GM04503 (cell line): ENCODE data around the gene MYH3.

ENCODE experiments used
- DNase-seq: peaks from one replicate; pipeline ENCODE4 v3.0.0-alpha.2; 2012; ENCODE audit warnings: low read depth

The MYH3 gene

DNA sequence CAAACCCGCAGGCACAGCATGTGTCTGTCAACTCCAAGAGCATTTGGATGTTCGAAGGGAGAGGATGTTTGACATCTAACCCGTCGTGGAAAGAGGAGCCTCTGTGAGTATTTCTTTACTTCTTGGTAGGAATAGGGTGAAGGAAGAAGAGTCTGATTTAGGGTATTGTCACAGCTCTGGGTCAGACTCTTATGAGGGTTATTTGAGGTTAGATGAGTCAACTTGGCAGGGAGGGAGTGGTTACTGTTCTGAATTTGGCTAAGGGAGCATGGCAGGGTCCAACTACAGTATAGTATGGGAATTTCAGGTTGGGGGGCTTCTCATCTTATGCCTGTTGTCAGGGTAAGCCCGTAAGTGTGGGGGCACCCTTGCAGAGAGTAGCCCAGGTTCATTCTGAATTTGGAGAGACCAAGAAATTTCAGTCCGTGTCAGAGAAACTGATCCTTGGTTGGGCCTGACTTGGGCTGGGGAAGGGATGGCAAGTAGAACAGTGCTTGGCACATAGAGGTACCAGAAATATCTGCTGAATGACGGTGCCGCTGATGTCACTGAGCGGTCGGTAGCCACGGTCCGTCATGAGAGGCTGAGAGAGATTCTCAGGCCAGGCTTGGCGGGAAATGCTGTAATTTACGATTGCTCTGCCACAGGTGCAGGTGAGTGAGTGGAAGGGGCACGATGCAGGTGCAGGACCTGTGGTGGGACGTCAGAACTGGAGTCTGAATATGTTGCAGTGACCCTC is 43.2 kb downstream of the MYH3 start:
- no peak for DNase-seq

- peak; percentile 75 for DNase-seq
Observed at GRCh38 chr17:10612957-10613744, 44.0 kb downstream of the MYH3 start.

GRCh38 chr17:10610884-10611283 is 46.2 kb downstream of the MYH3 start:
- no peak for DNase-seq

DNA sequence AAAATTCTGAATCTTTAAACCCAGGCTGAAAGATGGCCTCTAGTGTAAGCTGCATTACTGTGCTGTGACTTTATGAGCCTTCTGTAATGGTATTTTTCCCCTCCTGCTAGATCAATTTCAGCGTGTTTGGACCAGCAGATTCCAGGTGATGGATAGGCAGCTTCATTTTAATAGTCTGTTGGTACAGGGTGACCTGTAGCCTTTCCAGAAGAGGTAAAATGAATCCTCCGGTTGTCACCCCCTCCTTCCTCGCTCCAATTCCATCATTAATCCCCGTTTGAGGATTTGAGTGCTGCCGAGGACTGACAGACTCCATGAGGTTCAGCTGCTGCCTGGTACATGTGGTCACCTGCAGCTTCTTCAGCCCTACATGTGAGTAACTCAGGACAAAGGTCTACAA is 48.9 kb downstream of the MYH3 start:
- no peak for DNase-seq

- DNase-seq = no peak
Observed at GRCh38 chr17:10606110-10606509, 51.0 kb downstream of the MYH3 start.

DNA sequence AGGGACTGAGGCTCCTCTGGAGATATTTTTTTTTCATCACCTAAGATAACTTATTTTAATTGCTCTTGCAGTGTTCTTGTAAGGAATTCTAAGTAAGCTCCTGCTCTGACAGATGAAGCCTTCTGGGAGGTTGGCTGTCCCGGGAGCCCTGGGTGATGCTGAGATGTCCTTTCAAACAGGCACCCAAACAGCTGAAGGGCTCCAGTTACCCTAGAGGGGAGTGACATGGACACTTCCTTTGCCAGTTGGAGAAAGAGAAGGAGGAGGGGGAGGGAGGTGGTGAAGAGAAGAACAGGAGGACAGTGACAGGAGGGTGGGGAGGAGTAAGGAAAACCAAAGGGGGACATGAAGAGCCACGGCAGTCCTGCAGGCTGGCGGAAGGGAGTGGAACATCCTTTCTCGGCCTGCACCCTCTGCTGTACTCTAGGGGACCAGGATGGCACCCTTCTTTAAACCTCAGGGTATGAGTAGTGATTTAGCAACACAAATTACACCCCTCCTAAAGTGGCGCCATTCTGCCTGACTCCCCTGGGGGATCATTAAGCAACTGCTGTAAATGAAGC is 51.8 kb downstream of the MYH3 start:
- DNase-seq = no peak

DNA sequence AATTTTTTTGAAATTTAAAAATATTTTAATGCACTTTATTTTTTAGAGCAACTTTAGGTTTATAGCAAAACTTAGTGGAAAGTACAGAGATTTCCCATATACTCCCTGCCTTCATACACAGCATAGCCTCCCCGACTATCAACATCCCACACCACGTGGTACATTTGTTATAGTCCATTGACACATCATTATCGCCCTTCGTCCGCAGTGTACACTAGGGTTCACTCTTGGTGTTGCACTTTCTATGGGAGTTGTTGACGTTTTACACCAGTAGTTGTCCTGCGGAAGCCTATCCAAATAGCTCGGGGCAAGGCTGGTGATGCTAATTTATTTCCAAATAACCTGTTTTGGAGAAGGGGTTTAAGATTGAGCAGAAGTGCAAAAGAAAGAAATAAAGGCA is 52.6 kb downstream of the MYH3 start:
- DNase-seq = no peak

DNA sequence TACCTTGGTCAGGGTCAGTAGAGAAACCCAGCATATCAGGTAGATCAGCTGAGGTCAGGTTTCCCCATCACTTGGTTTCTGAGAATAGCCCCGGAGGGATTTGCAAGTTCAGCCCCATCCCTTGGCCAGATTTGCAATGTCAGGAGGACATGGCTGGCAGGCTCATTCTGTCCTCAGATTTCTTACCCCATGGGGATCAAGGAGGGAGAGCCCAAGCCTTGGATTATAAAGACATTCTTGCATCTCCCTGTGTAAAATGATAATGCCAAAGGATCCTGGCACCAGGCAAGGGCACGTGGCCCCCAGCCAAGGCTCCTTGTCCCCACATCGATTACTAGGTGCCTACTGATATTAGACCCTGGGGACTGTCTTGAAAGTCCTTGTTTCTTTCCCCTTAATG is 53.2 kb downstream of the MYH3 start:
- no peak for DNase-seq

GRCh38 chr17:10600571-10600970 is 56.5 kb downstream of the MYH3 start:
- peak; percentile 37 for DNase-seq

GRCh38 chr17:10598621-10599020 is 58.5 kb downstream of the MYH3 start:
- no peak for DNase-seq

GRCh38 chr17:10589553-10590145 is 67.5 kb downstream of the MYH3 start:
- DNase-seq = no peak

DNA sequence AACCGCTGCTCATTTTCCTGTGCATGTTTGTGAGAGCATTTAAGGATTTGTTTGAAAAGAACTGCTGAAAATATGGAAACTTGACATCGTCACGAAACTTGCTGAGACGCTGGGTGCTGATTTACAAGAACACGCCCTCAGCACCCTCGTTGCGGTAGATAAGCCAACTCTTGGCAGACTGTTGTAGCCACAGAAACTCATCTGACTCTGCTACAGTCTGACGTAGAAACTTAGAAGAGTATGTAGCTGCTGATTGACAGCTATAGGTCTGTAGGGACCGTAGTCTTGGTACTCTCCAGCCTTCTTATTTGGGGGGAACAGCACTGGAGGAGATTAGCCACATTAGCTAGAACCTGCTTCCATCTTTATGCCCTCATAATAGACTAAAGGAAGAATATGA is 71.6 kb downstream of the MYH3 start:
- DNase-seq = no peak

GRCh38 chr17:10583834-10584233 is 73.3 kb downstream of the MYH3 start:
- no peak for DNase-seq

DNA sequence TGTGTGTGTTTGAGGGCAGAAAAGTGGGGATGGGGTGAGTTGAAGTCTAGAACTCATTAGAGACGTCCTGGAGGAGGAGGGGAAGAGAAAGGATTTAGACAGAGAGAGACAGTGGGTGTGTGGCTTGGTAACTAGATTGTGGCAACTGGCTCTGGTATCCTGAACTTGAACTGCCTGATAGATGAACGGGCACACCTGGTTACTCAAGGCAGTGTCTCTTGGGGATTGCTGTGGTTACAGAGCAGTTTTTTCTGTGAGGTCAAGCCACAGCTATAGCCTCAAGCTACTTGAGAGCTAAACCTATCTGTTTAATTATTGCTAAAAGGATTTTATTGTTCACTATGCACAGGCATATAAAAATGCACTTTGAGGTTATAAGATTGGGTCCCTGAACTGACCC is 77.8 kb downstream of the MYH3 start:
- no peak for DNase-seq
